CD4-positive, alpha-beta T cell treated with Interleukin-21 for 1 hour (primary cell): Measurements from ENCODE around the gene FSTL4.

Experiments
- DNase-seq: peaks from one replicate; pipeline ENCODE4 v3.0.0-alpha.2; 2020

Gene FSTL4

DNA sequence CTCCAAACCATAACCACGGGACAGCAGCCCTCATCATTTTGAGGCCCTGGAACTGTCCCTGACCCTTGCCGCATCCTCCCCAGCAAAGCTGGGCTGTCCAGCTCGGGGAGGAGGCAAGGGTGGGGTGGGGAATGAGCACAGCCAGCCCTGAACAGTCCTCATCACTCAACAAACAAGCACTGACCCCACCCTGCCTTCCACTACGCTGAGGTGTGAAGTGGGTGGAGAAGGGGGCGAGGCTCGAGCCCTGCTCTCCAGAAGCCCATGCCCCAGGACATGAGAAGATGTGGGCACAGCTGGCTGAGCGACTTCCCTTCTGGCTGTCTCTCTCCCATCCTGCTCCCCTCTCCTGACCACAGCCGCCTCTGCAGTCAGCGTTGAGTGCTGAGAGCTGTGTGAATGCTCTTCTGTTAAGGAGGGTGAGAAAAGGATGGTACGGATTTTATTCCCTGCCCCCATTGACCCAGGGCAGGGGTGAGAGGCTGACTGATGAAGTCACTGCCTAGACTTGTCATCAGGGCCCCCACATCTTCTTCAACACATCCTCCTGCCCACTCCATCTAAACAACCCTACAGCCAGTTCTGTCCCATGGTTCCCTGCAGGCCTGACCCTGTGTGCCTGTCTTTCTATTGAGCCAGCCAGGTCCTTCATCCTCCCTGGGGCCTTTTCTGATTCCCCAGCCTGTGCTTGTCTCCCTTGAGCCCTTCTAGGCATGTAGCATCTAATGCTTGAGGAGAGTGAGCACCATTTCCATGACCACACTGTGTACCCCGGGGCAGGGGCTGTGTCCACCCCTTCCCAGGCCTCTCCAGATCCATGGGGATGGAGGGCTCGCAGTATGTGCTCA lies 276.0 kb downstream of the FSTL4 start:
- DNase-seq = no peak

- no peak for DNase-seq
Measured at GRCh38 chr5:133334796-133335639, 277.3 kb downstream of the FSTL4 start.

DNA sequence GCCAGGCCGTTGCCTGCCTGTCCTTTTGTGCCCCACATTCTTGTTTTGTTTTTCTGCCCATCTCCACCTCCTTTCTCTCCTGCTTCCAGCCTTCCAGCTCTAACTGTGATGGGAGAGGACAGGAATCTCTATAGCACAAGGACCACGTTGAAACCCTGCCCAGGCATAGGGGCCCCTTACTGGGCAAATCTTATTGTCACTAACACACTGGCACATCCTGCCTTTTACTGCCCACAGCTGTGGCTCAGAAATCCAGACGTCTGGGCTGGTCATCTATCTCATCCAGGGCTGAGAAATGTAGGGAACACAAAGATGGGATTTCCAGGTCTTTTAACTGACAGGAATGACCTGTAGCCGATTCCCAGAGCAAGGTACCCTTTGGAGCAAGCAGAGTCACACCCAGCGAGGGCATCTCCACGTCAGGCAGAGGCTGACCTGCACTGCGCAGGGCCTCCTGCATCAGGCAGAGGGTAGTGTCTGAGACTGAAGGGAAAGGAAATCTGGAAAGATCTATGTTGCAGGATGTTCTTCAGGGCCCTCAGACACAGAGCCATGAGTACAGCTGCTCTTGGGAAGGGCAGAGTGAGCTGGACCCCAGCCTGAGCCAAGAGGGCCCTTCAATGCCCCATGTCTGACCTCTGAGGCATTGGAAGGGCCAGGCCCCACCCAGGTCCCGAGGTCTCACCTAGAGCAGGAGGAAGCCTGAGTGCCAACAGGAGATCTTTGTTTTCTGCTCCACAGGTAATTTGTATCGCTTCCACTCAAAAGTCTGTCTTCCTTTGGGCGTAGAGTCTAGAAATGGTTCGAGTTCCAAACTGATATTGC lies 278.8 kb downstream of the FSTL4 start:
- DNase-seq = no peak

GRCh38 chr5:133332439-133333024 lies 279.8 kb downstream of the FSTL4 start:
- no peak for DNase-seq

DNA sequence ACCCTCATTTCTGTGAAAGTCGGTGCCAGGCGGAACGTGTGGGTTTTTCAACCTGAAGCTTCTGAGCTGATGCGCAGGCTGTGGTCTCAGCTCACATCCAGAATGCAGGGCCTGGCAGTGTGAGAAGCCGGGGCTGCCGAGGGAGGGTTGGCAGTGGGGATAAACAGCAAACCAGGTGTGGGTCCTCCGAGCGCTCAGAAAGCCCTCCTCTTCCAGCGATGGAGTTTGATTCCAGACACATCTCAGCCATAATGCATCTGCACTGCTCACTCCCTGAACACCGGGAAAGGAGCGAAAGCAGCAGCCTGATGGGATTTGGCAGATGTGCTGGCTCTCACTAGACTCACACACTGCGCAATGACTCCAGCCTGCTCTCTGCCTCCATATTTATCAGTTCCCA lies 280.4 kb downstream of the FSTL4 start:
- DNase-seq = no peak

DNA sequence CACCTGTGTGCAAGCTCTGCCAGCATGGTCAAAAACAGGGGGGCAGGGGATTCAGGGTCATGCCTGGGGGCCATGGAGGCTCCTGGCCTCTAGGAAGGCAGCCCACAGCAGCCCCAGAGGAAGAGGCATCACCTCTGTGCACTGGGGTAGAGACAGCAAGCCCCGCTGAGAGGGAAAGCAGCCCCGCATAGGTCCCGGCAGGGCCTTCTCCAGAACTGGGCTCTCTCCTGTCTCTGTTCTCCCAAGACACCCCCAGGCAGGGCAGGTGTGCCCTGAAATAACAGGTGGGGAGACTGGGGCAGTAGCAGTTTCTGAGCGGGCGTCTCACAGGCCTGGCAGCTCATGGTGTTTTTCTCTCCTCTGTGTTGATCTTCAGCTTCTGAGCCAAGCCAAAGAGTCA lies 281.4 kb downstream of the FSTL4 start:
- no peak for DNase-seq

DNA sequence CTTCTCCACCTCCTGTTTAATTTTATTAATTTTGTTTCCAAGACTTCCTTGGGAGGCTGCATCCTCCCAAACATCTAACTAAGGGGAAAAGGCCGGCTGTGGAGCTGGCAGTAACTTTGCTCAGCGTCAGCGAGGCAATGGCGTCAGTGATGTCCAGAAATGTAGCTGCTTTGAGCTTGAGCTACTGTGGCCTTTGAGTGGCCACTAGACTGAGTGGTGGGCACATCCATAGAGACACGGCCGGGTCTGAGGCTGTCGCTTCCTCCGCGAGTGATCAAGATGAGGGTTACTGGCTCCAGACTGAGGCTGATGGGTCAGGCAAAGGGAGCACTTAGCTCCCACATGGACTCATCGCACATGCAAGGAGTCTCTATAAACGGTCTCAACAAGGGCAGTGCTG lies 283.5 kb downstream of the FSTL4 start:
- DNase-seq = no peak

DNA sequence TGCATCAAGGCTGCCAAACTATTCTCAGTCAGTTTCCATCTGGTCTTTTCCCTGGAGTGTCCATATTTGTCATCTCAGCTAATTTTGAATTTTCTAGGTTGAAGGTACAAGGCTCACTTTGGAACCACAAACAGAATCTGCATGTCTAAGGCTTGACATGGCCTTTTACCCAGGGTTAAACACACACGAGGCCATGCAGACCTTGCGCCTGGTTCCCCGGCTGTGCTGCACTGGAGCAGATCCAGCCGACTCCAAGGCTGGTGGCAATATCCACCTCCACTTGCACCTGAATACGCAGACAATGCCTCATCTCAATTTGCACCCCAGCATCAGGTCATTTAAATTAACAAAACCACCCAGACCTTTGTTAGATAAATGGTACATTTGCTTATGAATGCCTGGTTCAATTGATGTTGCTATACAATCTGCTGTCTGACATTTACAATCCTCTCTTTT lies 284.4 kb downstream of the FSTL4 start:
- no peak for DNase-seq

DNA sequence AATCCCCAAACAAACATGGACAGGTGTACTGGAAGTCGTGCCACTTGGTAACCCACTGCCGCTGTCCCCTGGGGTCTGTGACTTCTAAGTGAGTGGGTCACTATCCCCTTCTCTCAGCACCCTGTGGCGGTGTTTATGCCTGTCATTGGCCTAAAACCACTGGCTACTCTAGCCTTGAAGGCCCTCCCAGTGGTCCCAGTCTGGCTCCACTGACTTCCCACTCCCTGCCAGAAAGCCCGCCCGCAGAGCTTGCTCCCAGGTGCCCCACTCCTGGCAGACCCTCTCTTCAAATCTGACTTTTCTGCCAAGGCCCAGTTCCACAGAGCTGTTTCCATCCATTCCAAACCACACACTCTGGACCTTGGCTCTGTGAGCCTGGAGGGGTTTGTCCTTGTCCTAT lies 286.0 kb downstream of the FSTL4 start:
- DNase-seq = no peak

DNA sequence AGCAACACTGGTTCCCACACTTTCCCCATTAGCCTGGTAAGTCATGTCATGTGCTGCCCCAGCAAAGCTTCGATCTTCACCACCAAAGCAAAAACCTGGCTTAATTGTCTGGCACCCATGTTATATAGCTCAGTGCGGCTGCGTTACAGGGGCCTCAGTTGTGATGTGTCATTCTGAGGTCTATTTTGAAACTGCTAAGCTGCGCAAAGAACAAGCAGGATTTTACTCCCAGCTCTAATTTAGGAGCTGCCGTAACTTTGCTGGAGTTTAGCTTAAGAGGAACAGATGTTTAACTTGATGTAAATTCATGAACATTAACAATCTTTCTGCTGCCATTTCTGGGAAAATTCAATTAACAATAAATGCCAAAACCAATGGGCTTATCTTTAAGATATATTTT lies 286.5 kb downstream of the FSTL4 start:
- no peak for DNase-seq

GRCh38 chr5:133324926-133325325 lies 287.4 kb downstream of the FSTL4 start:
- DNase-seq = no peak

DNA sequence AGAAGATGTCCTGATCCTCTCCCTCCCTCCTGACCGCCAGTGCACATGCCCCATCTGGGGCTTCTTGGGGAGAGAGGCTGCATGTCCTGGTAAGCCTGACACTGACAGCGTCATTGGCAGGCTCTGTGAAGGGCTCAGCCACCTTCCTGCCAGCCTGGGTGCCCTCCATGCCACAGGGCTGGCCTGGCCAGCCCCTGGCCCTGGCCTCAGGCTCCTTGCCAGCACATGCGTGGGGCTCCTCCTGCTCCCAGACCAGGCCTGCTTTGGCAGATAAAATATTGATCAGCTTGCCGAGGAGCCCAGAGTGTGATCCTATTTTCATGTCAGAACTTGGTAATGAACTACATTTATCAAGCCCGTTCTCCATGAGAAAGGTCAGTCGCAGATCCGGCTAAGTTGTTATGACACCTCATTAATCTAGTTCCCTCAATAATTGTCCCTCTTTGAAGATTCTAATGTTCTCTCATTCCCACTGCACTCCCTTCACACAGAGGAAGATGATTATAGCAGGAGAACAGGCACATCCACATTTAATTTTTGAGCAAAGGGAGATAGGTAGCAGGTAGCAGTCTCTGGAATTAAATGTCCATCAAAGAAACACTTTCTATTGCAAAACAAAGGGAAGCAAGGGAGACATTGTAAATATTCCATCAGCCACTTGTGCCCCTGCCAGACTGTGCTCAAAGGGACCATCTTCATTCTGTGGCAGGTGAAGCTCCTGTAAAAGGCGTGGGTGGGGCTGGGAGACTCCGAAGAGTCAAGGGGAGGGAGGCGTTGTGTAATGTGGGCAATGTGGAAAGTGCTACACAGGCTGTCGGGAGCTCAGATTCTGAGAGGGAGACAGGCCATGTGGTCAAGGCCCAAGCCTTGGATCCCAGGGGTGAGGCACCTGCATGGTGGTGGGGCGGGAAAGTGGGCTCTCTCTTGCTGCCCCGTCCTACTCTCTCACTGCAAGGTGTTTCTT lies 288.6 kb downstream of the FSTL4 start:
- DNase-seq = no peak

- DNase-seq = no peak
Measured at GRCh38 chr5:133322743-133323142, 289.6 kb downstream of the FSTL4 start.

GRCh38 chr5:133321833-133322420 lies 290.4 kb downstream of the FSTL4 start:
- peak; percentile 15 for DNase-seq

DNA sequence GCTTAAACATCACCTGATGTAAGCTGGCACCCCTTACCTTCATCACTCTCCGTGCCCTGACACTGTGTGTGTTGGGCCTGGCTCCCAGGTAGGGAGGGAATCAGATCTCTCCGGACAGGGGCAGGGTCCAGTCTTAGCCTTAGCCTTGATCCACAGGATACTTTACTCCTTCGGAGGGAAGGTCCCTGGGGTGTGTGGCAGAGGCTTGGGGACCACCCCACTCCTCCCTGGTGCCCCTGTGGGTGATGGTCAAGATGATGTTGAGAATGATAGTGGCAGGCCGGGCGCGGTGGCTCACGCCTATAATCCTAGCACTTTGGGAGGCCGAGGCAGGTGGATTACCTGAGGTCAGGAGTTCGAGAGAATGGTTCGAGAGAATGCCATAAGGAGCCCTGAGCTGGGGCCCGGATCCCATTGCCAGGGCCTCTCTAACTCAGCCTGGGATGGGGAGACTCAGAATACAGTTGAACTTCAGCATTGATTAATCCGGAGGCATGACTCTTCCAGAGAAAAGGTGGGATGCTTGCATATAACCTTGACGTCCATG lies 291.0 kb downstream of the FSTL4 start:
- DNase-seq = no peak

DNA sequence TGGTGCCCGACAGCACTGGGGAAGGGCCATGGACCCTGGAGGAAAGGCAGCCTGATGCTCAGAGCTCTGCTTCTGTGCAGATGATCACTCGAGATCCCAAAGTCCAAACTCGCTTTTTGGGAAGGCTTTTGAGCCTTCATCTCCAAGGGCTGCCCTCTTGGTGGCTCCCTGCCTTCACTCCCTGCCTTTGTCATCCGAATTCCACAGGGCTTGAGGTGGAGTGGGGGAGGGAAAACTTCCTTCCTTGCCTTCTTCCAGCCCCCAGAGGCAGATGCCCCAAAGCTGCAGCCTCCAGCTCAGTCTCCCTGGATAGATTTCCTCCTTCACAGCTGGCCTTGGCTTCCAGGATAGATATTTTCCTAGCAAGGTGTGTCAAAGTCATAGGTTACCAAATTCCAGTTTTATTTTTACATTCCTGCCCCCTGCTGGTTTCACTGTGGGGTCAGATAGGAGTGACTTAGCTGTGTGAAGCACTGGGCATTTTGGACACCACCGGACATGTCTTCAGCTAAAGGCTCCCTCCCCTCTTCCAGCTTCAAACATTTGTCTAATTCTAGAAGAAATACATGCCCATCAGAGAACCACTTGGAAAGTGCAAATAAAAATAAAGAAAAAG lies 292.3 kb downstream of the FSTL4 start:
- no peak for DNase-seq

- no peak for DNase-seq
Measured at GRCh38 chr5:133319244-133319643, 293.1 kb downstream of the FSTL4 start.

- DNase-seq = no peak
Measured at GRCh38 chr5:133317558-133317957, 294.8 kb downstream of the FSTL4 start.

GRCh38 chr5:133316346-133317343 lies 295.7 kb downstream of the FSTL4 start:
- no peak for DNase-seq
